MCF 10A (cell line): ENCODE measurements around the gene MB21D2. TPM values are rescaled to one million over a fixed set of nuclear protein-coding genes. Genes with fewer than 3 reads are reported as not detected.

ENCODE experiments used
- BruUV-seq: library from RNA; stranded (reverse); fragments of 400-500 nt; replicated peaks from 2 replicates; lab custom pipeline; 2021; lab: Mats Ljungman, UMichigan
- CTCF ChIA-PET: fragments of 300-600 bp; sonication (Branson Sonifier 250); formaldehyde crosslinking; extraction: SDS; loops from one replicate; lab custom pipeline; 2021; ENCODE audit warnings: antibody characterized with exemption, inconsistent platforms; lab: Yijun Ruan, JAX
- POLR2A ChIA-PET: fragments of 300-600, 350-650 bp; sonication (Branson Sonifier 250); formaldehyde crosslinking; extraction: SDS; loops from one replicate; lab custom pipeline; 2020; ENCODE audit warnings: antibody characterized with exemption, inconsistent platforms; lab: Yijun Ruan, JAX
- DNase-seq: peaks from one replicate; pipeline ENCODE4 v3.0.0-alpha.2; 2018; ENCODE audit not compliant: unreplicated experiment
- H3K27ac Mint-ChIP-seq: one replicate; pipeline ENCODE4 v1.8.0; 2022; ENCODE audit warnings: mild to moderate bottlenecking, low read depth, mixed read lengths; ENCODE audit not compliant: unreplicated experiment
- H3K27me3 Mint-ChIP-seq: one replicate; pipeline ENCODE4 v1.8.0; 2022; ENCODE audit warnings: mixed read lengths; ENCODE audit not compliant: insufficient read depth, unreplicated experiment
- H3K36me3 Mint-ChIP-seq: one replicate; pipeline ENCODE4 v1.8.0; 2022; ENCODE audit warnings: mild to moderate bottlenecking, moderate library complexity, mixed read lengths; ENCODE audit not compliant: insufficient read depth, unreplicated experiment
- H3K4me1 Mint-ChIP-seq: one replicate; pipeline ENCODE4 v1.8.0; 2022; ENCODE audit warnings: mixed read lengths; ENCODE audit not compliant: insufficient read depth, unreplicated experiment
- H3K4me3 Mint-ChIP-seq: one replicate; pipeline ENCODE4 v1.8.0; 2022; ENCODE audit warnings: mild to moderate bottlenecking, moderate library complexity, mixed read lengths; ENCODE audit not compliant: unreplicated experiment
- H3K9me3 Mint-ChIP-seq: one replicate; pipeline ENCODE4 v1.8.0; 2022; ENCODE audit warnings: mixed read lengths; ENCODE audit not compliant: unreplicated experiment
- intact Hi-C: fragments of 100-400 bp; cut with micrococcal nuclease; formaldehyde crosslinking; loops from 2 replicates; pipeline ENCODE4 v1.14.1; 2022
- total RNA-seq: library from RNA; stranded (reverse); gene quantifications from 2 replicates; pipeline ENCODE4 v1.2.3, GENCODE V29; 2022
- TF ChIP-seq, protein P1 (sequence below): fragments of 200-600 bp; IDR thresholded peaks from one replicate; pipeline ENCODE4 v1.8.0; 2022; ENCODE audit warnings: antibody characterized with exemption, mild to moderate bottlenecking; ENCODE audit not compliant: unreplicated experiment

MB21D2 gene
- total RNA-seq, 1 experiment from 2014 or later = 4.4 TPM

DNA sequence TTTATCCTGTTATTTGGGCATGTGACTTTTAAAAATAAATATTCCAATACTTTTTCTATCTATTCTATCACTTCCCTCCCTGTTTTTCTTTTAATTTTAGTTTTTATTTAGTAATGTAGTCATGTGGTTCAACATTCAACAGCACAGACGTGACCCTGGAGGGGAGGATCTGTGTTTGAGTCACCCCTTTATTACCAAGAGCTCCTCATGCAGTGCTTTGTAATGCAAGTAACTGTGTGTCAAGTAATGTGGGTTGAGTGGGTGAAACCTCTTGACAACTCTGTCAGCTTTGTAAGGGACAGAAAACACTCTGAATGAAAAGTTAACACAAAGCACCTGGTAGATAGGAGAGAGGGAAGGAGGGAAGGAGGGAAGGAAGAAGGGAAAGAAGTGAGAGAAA, 100.6 kb downstream of the MB21D2 start:
- BruUV-seq = no TSS peak
- DNase-seq = no peak
- TF ChIP-seq, protein P1, sequence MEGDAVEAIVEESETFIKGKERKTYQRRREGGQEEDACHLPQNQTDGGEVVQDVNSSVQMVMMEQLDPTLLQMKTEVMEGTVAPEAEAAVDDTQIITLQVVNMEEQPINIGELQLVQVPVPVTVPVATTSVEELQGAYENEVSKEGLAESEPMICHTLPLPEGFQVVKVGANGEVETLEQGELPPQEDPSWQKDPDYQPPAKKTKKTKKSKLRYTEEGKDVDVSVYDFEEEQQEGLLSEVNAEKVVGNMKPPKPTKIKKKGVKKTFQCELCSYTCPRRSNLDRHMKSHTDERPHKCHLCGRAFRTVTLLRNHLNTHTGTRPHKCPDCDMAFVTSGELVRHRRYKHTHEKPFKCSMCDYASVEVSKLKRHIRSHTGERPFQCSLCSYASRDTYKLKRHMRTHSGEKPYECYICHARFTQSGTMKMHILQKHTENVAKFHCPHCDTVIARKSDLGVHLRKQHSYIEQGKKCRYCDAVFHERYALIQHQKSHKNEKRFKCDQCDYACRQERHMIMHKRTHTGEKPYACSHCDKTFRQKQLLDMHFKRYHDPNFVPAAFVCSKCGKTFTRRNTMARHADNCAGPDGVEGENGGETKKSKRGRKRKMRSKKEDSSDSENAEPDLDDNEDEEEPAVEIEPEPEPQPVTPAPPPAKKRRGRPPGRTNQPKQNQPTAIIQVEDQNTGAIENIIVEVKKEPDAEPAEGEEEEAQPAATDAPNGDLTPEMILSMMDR = no peak
- Mint-ChIP-seq H3K4me3 (no peak overlapping the region), H3K27ac (no peak overlapping the region), H3K27me3 (no peaks in the 10 kb centered on the region), H3K36me3 (no peaks in the 10 kb centered on the region), H3K4me1 (peaks cover 35% of the 10 kb centered on the region), H3K9me3 (no peaks in the 10 kb centered on the region)
- intact Hi-C loops = loop anchor here (5.0 kb wide), 1 partner anchor 310 kb away; no protein-coding TSS in a partner anchor
- POLR2A ChIA-PET = interaction anchor here (0.7 to 1.9 kb wide), 6 partner anchors 23 to 755 kb away, joined by 3 to 5 read pairs (median 3); no protein-coding TSS in a partner anchor
- CTCF ChIA-PET = interaction anchor here (0.6 to 13.3 kb wide), 40 partner anchors 9 to 827 kb away, joined by 3 to 489 read pairs (median 4); partner anchors contain the start of gene MB21D2

DNA sequence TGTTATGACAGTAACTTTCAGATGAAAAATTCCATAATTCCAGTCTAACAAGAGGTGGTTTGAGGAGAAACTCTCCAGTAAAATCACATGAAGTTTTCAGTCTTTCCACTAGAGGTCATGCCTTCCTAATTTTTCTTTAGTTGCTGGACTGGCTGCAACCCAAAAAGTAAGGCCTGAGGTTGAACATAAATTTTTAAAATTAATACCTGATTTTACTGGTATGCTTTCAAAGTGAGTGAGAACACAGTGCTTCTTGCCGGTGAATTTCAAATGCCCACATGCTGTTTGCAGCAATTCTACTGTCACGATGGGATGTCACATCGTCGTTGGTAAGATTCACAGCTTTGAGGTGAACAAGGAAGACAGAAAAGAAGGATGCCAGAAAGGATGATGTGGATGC, 101.3 kb downstream of the MB21D2 start:
- intact Hi-C loops = loop anchor here (1.0 to 5.0 kb wide), 4 partner anchors 101 to 311 kb away; partner anchors contain the start of gene MB21D2
- CTCF ChIA-PET = interaction anchor here (0.6 to 13.3 kb wide), 41 partner anchors 9 to 827 kb away, joined by 3 to 489 read pairs (median 4); partner anchors contain the start of gene MB21D2
- Mint-ChIP-seq H3K4me1 (peaks cover 35% of the 10 kb centered on the region), H3K36me3 (no peaks in the 10 kb centered on the region), H3K27me3 (no peaks in the 10 kb centered on the region), H3K9me3 (no peaks in the 10 kb centered on the region), H3K27ac (no peak overlapping the region), H3K4me3 (no peak overlapping the region)
- POLR2A ChIA-PET = interaction anchor here (0.6 to 1.9 kb wide), 6 partner anchors 24 to 756 kb away, joined by 3 to 5 read pairs (median 3); no protein-coding TSS in a partner anchor
- TF ChIP-seq, protein P1 = peak; percentile 64
- DNase-seq = peak; percentile 65
- no TSS peak for BruUV-seq

DNA sequence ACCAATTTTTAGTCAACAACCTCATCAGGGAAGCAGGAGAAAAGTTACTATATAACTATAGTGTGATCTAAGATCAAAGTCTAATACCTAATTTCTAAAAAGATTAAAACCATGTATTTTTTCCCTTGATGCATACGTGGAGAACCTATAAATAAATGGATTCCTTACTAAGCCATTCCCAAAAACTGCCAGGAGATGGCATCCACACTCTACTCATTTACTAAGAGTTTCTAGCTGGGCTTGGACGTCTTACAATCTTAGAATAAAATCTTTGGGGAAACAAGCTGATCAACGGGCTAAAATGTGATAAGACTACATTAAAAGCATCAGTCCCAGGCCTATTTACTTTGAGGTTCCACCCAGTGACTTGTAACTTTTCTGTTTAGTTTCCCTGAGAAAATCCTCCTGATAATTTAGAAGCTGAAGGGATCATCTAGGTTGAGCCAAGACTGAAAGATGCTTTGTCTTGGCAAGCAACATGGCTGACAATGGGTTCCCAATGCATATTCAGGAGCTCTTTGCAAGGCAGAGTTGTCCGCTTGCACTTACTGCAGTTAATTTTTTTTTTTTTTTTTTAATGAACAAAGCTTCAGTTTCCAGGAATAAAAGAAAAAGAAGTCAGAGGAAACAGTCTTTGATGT, 104.8 kb downstream of the MB21D2 start:
- Mint-ChIP-seq H3K4me3 (no peak overlapping the region), H3K9me3 (no peaks in the 10 kb centered on the region), H3K4me1 (peaks cover 9% of the 10 kb centered on the region), H3K36me3 (no peaks in the 10 kb centered on the region), H3K27me3 (no peaks in the 10 kb centered on the region), H3K27ac (peak overlapping the region; percentile 27)
- ChIA-PET CTCF (interaction anchor here (0.6 to 13.3 kb wide), 63 partner anchors 10 to 1698 kb away, joined by 3 to 489 read pairs (median 4); partner anchors contain the start of gene MB21D2), POLR2A (interaction anchor here (0.5 to 1.3 kb wide), 4 partner anchors 105 to 791 kb away, joined by 3 to 5 read pairs (median 4); partner anchors contain the start of gene MB21D2)
- DNase-seq = peak; percentile 69
- intact Hi-C loops = loop anchor here (1.0 to 2.0 kb wide), 5 partner anchors 228 to 759 kb away; no protein-coding TSS in a partner anchor
- BruUV-seq = no TSS peak
- TF ChIP-seq, protein P1 = peak; percentile 83

DNA sequence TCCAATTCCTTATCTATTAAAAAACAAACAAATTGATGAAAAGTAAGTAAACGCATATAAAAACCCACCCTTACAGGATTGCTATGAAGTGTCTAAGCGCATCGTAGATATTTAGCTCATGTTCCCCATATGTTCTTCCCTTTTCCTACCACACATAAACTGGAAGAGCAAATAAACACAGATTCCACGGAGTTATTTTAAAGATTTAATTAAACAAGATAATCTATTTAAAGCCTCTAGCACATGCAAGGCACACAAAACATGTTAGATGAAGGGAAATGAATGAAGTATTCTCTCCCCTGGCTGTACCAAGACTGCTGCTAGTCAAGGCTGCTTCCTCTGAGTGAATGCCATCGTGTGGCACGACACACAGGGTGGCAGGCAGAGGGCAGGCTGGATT, 111.9 kb downstream of the MB21D2 start:
- no peak for DNase-seq
- TF ChIP-seq, protein P1 = no peak
- BruUV-seq = no TSS peak
- H3K36me3 Mint-ChIP-seq = no peaks in the 10 kb centered on the region
- no peaks in the 10 kb centered on the region for H3K4me1 Mint-ChIP-seq
- H3K27ac Mint-ChIP-seq = no peak overlapping the region
- ChIA-PET POLR2A (no interaction called here), CTCF (interaction anchor here (0.6 to 10.6 kb wide), 7 partner anchors 10 to 658 kb away, joined by 3 to 137 read pairs (median 4); no protein-coding TSS in a partner anchor)
- no peaks in the 10 kb centered on the region for H3K9me3 Mint-ChIP-seq
- no peaks in the 10 kb centered on the region for H3K27me3 Mint-ChIP-seq
- intact Hi-C loops = no loop called here
- no peak overlapping the region for H3K4me3 Mint-ChIP-seq
